ENCODE data around the gene LARGE1.

The LARGE1 gene

DNA sequence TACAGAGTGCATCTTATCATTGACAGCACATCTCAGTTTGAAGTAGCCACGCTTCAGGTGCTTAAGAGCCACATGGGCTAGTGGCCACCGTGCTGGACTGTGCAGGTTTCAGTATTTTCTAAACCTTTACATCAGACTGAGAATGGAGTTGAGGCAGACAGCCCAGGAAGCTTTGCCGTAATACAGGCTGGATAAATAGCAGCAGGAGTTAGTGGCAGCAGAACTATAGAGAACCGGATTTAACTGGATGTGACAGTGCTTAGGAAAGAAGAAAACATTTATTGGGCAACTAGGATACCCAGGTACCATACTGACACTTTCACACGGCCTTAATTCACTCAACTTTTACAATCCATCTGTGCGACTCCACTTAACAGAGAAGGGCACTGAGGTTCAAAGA, 145.5 kb downstream of the LARGE1 start:
- no peak for DNase-seq (ENCODE audit: low read depth)

- no peak for DNase-seq (ENCODE audit: low read depth)
Observed at GRCh38 chr22:33772745-33773144, 147.5 kb downstream of the LARGE1 start.

DNA sequence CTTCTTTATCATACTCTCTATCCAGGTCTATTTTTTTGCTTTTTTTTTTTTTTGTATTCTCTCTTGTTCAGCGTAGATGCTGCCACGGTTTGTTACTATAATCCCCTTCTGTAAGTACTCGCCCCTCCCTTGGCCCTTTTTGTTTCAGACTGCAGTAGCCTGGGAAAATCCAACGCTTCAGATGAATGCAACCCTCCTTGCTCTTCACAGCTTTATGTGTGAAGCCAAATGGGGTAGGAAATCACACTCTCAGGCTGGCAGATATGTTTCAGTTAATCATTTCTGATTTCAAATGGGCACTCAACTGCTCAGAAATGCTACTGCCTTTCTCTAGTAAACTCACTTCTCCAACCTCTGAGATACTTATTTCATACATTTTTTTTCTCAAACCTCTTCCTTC, 149.1 kb downstream of the LARGE1 start:
- no peak for DNase-seq (ENCODE audit: low read depth)

GRCh38 chr22:33770723-33771122, 149.6 kb downstream of the LARGE1 start:
- no peak for DNase-seq (ENCODE audit: low read depth)

GRCh38 chr22:33766091-33766490, 154.2 kb downstream of the LARGE1 start:
- DNase-seq (ENCODE audit: low read depth), result no peak

- no peak for DNase-seq (ENCODE audit: low read depth)
Observed at GRCh38 chr22:33758961-33759360, 161.3 kb downstream of the LARGE1 start.

DNA sequence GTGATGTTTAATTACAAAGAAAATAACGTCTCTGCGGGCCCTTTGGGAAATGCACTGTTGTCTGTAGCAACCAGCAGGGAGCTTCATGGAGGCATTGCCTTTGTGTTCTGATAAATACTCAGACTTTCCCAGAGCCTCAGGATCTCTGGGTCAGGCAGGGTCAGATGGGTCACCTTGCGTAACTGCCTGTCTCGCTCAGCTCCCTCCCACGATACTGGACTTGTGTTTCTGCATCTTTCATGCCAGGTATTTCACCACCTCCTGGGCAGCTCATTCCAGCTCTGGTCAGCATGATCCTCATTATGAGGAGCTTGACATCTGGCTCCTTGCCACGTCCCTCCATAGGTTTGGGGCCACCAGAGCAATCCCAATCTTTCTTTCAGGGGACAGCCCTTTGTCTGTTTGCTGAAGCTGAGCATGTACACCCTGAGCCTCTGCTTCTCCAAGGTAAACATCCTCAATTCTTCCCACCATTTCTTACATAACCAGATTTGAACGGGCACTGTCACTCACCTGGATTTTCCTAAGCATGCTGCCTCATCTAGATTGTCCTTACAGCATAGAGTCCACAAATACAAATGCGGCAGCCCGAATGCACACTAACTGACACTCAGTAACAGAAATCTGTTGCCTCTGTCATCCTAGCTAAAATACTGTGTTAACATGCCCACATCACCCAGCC, 162.3 kb downstream of the LARGE1 start:
- no peak for DNase-seq (ENCODE audit: low read depth)

GRCh38 chr22:33757041-33757801, 163.1 kb downstream of the LARGE1 start:
- no peak for DNase-seq (ENCODE audit: low read depth)

DNA sequence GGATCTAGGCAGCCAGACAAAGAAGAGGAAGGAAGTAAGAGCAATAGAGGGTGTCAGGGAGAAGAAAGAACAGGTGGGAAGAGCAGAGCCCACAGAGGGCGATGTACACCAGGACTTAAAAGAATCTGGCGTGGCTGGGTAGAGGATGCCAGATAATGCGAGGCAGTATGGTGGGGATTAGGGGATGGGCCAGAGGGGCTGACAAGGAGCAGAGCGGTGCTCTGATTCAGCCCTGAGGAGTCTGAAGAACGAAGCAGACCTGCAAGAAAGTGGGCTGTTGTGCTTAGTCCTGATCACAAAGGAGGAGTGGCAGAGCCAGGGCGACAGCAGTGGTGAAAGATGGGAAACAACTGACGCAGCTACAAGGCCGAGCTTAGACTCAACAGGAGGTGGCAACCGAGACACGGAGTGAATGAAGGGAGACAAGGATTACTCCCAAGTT, 163.7 kb downstream of the LARGE1 start:
- DNase-seq (ENCODE audit: low read depth), result no peak

GRCh38 chr22:33748714-33749113, 171.6 kb downstream of the LARGE1 start:
- DNase-seq (ENCODE audit: low read depth), result no peak

DNA sequence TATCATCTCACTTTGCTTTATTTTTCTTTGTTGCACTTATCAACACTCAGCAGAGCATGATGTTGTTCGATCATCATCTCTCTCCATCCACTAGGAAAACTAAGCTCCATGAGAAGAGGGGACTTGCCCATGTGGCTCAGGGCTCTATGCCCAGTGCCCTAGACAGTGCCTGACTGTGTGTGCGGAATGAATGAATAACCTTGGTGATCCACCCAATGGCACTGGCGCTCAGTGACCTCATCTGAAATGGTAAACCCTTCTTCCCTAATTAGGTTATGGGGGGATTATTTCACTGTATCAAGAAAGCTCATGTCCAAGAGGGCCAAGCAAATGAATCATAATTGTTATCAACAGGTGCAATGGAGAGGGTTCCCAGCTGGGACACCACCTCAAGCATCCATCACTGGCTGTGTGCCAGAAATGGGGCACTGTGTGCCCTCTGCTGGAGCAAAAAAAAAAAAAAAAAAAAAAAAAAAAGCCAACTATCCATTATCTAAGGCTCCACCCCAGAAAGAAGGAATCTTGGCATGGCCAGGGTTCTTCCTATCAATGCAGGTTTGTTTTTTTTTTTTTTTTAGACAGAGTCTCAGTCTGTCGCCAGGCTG, 172.6 kb downstream of the LARGE1 start:
- DNase-seq (ENCODE audit: low read depth), result no peak

GRCh38 chr22:33747029-33747428, 173.2 kb downstream of the LARGE1 start:
- DNase-seq (ENCODE audit: low read depth), result no peak

GRCh38 chr22:33746501-33746928, 173.8 kb downstream of the LARGE1 start:
- no peak for DNase-seq (ENCODE audit: low read depth)

- no peak for DNase-seq (ENCODE audit: low read depth)
Observed at GRCh38 chr22:33745501-33745900, 174.8 kb downstream of the LARGE1 start.

DNA sequence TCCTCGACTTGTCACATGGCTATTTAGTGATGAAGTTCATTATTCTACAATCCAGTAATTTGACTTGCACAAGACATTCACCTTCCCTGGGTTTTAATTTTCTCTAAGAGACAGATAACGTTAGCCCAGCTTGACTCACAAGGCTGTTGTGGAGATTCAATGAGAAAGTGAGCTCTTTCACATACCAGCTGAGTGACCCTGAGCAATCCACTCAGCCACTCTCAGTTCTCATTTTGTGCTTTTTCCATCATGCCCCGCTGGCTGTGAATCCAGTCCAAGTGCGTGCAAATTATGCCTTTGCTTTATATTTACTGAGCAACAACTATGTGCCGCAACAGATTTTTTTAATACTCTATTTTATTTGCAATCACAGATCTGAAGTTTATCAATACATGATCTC, 176.5 kb downstream of the LARGE1 start:
- DNase-seq (ENCODE audit: low read depth), result no peak

DNA sequence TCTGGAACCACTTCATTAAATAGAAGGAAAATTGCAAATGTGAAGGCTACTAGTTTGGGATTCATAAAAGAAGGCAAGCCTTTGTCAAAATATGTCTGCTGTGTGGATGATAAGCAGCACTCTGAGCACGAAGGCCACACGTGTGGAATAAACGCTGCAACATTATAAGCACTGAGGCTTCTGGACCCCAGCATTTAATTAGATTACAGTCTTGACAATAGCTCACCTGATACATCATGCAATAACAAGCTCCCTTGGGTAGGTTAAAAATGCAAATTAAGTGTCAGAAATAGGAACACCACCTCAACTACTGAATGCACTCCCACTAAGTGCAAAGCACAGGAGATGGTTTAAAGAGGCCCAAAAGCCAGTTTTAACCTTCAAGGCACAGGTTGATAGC, 179.3 kb downstream of the LARGE1 start:
- DNase-seq (ENCODE audit: low read depth), result no peak

- no peak for DNase-seq (ENCODE audit: low read depth)
Observed at GRCh38 chr22:33739516-33739915, 180.8 kb downstream of the LARGE1 start.

- DNase-seq (ENCODE audit: low read depth), result no peak
Observed at GRCh38 chr22:33737662-33738061, 182.6 kb downstream of the LARGE1 start.

GRCh38 chr22:33735978-33736377, 184.3 kb downstream of the LARGE1 start:
- DNase-seq (ENCODE audit: low read depth), result no peak

GRCh38 chr22:33728847-33729246, 191.4 kb downstream of the LARGE1 start:
- no peak for DNase-seq (ENCODE audit: low read depth)

GRCh38 chr22:33726294-33726734, 194.0 kb downstream of the LARGE1 start:
- DNase-seq (ENCODE audit: low read depth), result peak; percentile 21

DNA sequence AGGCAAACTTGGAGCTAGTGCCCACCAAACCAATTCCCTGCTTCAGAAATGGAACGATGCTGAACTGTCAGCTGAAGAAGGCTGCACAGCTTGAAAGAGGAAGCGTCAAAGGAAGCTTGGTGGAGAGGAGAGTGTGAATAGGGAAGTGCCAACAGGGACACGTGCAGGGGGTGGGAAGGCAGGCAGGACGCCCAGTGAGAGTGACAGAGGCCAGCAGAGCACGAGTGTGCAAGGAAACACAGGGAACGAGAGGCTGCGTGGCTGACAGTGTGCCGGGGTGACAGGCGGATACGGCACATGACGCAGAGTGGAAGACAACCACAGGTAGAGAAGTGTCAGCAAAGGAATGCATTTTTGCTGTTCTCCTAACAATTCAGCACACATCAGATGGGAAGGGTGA, 196.4 kb downstream of the LARGE1 start:
- DNase-seq (ENCODE audit: low read depth), result no peak

- DNase-seq (ENCODE audit: low read depth), result no peak
Observed at GRCh38 chr22:33722816-33723215, 197.5 kb downstream of the LARGE1 start.

Measured in stromal cell of bone marrow (primary cell).